ENCODE measurements around the gene SNAPC2.

The SNAPC2 gene

DNA sequence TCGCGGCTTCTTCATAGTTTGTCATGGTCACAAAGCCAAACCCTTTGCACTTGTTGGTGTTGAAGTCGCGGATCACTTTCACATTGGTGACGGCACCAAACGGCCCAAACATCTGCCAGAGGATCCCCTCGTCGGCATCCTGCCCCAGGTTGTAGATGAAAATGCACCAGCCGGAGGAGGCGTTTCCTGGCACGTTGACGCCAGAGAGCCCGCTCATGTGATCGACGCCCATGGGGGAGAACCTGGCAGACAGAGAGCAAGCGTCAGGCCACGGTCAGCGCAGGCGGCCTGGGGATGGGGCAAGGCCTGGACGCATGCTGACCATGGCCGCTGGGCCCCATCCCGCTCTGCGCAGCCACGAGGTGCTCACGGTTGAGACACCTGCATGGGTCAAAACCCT lies 43.4 kb downstream of the SNAPC2 start:
- no peak overlapping the region for H3K4me3 ChIP-seq (replicated peaks in 1 of 2; ENCODE audit: low read depth in 2 of 2, low read length in 2 of 2)
- no peak for DNase-seq (ENCODE audit: low read depth in 2 of 2)
- TF ChIP-seq, protein P1, sequence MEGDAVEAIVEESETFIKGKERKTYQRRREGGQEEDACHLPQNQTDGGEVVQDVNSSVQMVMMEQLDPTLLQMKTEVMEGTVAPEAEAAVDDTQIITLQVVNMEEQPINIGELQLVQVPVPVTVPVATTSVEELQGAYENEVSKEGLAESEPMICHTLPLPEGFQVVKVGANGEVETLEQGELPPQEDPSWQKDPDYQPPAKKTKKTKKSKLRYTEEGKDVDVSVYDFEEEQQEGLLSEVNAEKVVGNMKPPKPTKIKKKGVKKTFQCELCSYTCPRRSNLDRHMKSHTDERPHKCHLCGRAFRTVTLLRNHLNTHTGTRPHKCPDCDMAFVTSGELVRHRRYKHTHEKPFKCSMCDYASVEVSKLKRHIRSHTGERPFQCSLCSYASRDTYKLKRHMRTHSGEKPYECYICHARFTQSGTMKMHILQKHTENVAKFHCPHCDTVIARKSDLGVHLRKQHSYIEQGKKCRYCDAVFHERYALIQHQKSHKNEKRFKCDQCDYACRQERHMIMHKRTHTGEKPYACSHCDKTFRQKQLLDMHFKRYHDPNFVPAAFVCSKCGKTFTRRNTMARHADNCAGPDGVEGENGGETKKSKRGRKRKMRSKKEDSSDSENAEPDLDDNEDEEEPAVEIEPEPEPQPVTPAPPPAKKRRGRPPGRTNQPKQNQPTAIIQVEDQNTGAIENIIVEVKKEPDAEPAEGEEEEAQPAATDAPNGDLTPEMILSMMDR (IDR thresholded peaks at IDR 0.05; ENCODE audit: low read depth, low read length): no peak

DNA sequence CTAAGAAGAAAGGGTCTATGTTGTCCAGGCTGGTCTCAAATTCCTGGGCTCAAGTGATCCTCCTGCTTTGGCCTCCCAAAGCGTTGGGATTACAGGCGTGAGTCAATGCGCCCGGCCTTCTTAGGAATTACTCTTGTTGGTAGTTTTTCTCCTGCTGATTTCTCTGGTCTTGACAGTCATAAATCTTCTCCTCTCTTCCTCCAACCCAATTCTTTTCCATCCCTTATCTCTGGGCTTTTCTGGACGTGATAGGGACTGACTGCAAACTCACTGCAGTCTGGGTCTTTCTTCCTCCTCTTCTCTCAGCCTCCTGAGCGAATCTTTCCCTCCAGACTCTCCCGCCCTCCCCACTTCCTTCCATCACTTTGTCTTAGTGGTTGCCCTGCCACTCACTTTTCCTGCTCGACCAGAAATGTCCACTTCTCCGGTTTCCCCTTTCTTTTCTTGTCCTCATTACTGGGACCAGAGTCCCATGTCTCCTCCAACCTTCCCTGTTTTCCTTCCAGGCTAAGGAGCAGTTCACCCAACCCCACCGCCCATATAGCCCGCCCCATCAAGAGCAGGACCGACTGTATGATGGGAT lies 45.2 kb downstream of the SNAPC2 start:
- DNase-seq (ENCODE audit: low read depth in 2 of 2): no peak
- TF ChIP-seq, protein P1 (IDR thresholded peaks at IDR 0.05; ENCODE audit: low read depth, low read length): no peak
- H3K4me3 ChIP-seq (replicated peaks in 1 of 2; ENCODE audit: low read depth in 2 of 2, low read length in 2 of 2): no peak overlapping the region

DNA sequence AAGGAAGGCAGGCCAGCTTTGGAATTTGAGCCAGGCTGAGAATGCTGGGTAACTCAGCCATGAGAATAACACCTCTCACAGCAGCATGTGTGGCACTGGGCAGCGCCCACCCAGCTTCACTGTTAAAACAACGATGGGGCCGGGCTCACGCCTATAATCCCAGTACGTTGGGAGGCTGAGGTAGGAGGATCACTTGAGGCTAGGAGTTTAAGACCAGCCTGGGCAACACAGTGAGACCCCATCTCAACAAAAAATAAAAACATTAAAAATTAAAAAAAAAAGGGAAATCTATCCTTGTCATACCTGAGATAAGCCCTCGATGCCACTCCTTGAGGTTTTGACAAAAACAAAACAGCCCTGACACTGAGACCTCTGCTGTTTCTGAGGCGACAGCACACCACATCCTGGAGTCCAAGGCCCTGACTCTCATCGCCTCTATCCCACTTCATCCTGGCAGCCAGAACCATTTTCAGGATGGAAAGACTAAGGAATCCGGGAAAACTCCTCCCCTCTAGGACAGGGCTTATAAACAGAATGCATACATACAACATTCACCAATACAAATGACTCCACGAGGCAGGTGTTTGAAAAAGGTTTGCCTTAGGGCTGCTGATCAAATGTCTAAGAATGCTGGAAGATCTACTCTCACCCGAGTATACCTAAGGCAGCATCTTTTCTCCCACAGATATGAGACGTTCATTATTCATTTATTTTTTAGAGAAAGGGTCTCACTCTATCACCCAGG lies 46.0 kb downstream of the SNAPC2 start:
- TF ChIP-seq, protein P1 (IDR thresholded peaks at IDR 0.05; ENCODE audit: low read depth, low read length): no peak

DNA sequence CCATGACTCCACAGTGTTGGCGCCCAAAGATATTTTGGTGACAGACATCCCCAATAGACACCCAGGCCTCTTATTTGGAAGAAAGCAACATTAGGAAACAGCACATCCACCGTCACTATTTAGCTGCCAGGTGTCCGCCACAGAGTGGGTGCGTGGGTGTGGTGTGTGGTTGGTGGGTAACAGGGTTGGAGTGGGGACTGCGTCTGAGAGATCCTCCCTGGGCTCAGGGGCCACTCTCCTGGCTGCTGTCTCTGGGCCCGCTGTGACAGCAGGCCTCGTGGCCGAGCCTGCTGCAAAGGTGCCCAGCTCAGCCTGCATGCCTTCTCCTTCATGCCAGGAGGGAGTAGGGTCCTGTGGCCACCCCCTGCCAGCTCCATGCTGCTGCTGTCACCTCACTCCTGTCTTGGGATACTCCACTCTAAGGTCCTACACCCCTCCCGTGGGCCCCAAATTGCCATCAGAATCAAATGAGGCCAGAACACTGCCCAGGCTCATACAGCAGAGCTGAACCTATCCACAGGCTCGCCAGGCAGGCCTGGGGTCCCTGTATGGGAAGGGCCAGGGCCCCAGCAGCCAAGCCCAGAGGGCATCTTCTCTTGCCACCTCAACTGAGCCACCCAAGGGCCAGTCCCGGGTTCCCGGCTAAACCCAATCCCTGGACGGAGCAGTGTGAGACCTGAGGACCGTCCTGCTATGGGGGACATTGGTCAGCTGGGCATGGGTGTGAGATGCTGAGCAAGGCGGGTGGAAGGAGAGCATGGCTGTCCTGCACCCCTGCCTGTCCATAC lies 48.1 kb downstream of the SNAPC2 start:
- TF ChIP-seq, protein P1 (IDR thresholded peaks at IDR 0.05; ENCODE audit: low read depth, low read length): no peak
- no peak for DNase-seq (ENCODE audit: low read depth in 2 of 2)
- H3K4me3 ChIP-seq (replicated peaks in 1 of 2; ENCODE audit: low read depth in 2 of 2, low read length in 2 of 2): no peak overlapping the region

More for the DNA sequence above, 46.0 kb downstream of the SNAPC2 start:
- no peak overlapping the region for H3K4me3 ChIP-seq (replicated peaks in 1 of 2; ENCODE audit: low read depth in 2 of 2, low read length in 2 of 2)
- DNase-seq (ENCODE audit: low read depth in 2 of 2): no peak

DNA sequence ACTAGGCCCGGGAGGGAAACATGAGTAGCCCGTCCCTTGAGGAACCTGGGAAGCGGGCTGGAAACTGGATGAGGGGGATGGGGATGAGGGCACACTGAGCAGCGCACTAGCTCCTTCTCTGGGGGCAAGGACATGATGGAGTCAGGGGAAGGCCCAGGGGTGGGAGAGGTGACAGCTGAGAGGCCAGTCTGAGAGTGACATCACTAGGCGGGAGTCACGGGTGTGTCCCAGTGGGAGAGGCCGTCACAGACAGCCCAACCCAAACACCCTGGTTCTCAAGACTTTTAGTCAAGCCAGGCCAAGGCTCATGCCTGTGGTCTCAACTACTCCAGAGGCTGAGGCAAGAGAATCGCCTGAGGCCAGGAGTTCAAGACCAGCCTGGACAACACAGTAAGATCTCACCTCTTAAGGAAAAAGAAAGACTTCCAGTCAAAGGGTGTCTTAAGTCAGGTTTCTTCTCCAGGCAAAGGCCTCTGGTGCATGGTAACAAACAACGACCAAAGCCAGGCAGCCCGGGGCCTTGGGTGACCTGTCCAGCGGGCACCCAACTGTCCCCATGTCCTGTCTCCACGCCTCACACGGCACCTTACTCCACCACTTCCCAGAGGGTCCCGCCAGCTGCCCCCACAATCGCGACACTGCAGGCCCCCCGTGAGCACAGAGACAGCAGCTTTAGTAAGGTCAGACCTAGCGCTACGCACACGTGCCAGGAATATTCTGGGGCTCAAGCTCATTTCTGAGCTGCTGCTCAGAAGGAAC lies 48.8 kb downstream of the SNAPC2 start:
- TF ChIP-seq, protein P1 (IDR thresholded peaks at IDR 0.05; ENCODE audit: low read depth, low read length): no peak
- DNase-seq (ENCODE audit: low read depth in 2 of 2): no peak
- H3K4me3 ChIP-seq (replicated peaks in 1 of 2; ENCODE audit: low read depth in 2 of 2, low read length in 2 of 2): no peak overlapping the region

DNA sequence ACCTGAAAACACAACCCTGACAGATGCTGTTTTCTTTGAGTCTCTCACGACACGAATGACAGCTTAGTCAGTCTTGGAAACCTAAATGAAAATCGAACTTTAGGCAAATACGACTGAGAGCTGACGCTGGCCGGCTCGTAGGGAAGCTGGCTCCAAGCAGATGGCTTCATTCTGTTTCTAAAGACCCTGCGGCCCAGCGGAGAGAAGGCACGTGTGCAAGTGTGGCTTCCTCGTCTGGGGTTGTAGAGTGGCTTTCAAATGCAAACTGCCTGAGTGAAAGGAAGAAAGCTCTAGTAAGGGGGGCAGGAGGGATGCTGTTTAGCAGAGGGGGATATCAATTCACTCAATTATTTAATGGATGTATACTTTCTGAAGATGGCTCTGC lies 49.4 kb downstream of the SNAPC2 start:
- TF ChIP-seq, protein P1 (IDR thresholded peaks at IDR 0.05; ENCODE audit: low read depth, low read length): no peak
- DNase-seq (ENCODE audit: low read depth in 2 of 2): no peak
- H3K4me3 ChIP-seq (replicated peaks in 1 of 2; ENCODE audit: low read depth in 2 of 2, low read length in 2 of 2): no peak overlapping the region

All from cardiac fibroblast (primary cell).